GM23248 (cell line): ENCODE measurements around the gene TFG.

Experiments used
- EZH2 ChIP-seq: fragments of 200-600 bp; sonication (generic); IDR thresholded peaks from 2 replicates; pipeline ENCODE4 v1.6.1; 2018; ENCODE audit warnings: antibody characterized with exemption, mild to moderate bottlenecking; ENCODE audit not compliant: insufficient read depth, poor library complexity, severe bottlenecking
- EZH2phosphoT487 ChIP-seq: fragments of 200-600 bp; sonication (generic); IDR thresholded peaks from 2 replicates; pipeline ENCODE4 v1.6.1; 2018; ENCODE audit warnings: antibody characterized with exemption, moderate library complexity, mild to moderate bottlenecking, low read depth; ENCODE audit not compliant: insufficient read depth

- no peak for TF ChIP-seq EZH2
- no peak for TF ChIP-seq EZH2phosphoT487
Observed at GRCh38 chr3:100717637-100718487, 8.6 kb downstream of the TFG start.
